ENCODE results near the gene WDR82. TPM values are rescaled to one million over a fixed set of nuclear protein-coding genes. Genes with fewer than 3 reads are reported as not detected.

Gene WDR82
- total and polyA plus RNA-seq, 2 of the 8 experiments (the other 6 are each of a cell fraction or from before 2014, with no cell fraction given), result 33.5 to 82.7 TPM

DNA sequence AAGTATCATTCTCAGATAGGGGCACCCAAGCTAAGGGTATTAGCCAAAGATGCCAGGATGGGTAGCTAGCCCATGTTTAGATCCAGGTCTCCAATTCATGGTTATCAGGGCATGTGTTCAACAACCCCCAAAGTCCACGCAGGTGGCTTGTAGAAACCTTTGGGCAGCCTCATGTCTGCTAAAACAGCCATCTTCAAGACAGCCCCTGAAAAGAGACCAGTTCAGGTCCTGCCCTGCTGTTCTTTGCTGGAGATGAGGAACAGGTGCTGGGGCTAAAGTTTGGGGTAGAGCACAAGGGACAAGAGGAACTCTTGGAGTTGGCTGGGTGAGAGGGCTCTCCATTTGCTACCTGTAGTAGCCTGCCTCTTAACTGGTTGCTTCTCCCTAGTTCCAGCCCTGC, 28.3 kb downstream of the WDR82 start:
- H3K23ac ChIP-seq (ENCODE audit: insufficient read length), result no peak overlapping the region
- H2BK12ac ChIP-seq (ENCODE audit: low read depth, low read length), result no peak overlapping the region
- H4K8ac ChIP-seq (ENCODE audit: extremely low read depth, insufficient read depth, low read length), result no peak overlapping the region
- H3K27ac ChIP-seq (ENCODE audit: low read depth, low read length), result no peak overlapping the region
- ChIA-PET POLR2A (ENCODE audit: partially characterized antibody) (interaction anchor here (1.0 to 3.8 kb wide), 6 partner anchors 10 to 33 kb away, joined by 3 to 25 read pairs (median 7); partner anchors contain the start of genes TWF2 and WDR82), CTCF (ENCODE audit: partially characterized antibody) (interaction anchor here (1.0 to 17.7 kb wide), 7 partner anchors 10 to 139 kb away, joined by 3 to 126 read pairs (median 14); no protein-coding TSS in a partner anchor)
- peaks cover 5 to 22% of the 10 kb centered on the region in 2 experiments for H4K20me1 ChIP-seq (replicated peaks in 1 of 2; ENCODE audit: control insufficient read depth in 1 of 2, insufficient read depth in 2 of 2, low read length in 2 of 2)
- H3K9ac ChIP-seq (replicated peaks in 1 of 4; ENCODE audit: extremely low read depth in 1 of 4, low read depth in 3 of 4, low read length in 3 of 4), result no peak overlapping the region
- no peaks in the 10 kb centered on the region for H3K79me1 ChIP-seq (ENCODE audit: low read depth, low read length)
- H3K4me2 ChIP-seq (ENCODE audit: insufficient read depth in 1 of 2, low read depth in 2 of 2, low read length in 2 of 2), result no peak overlapping the region
- no peak overlapping the region for H3K4me3 ChIP-seq (ENCODE audit: extremely low read depth in 1 of 4, insufficient read depth in 2 of 4, low read depth in 3 of 4, low read length in 4 of 4)
- H3K9me3 ChIP-seq (ENCODE audit: insufficient read depth in 2 of 2, low read depth in 1 of 2, low read length in 1 of 2), result no peaks in the 10 kb centered on the region
- peaks cover 10% of the 10 kb centered on the region for H3K23me2 ChIP-seq (ENCODE audit: low read depth, low read length)
- no peak overlapping the region for H3K18ac ChIP-seq (ENCODE audit: extremely low read depth, low read length)
- H2AFZ ChIP-seq (ENCODE audit: low read length), result no peak overlapping the region
- H3K36me3 ChIP-seq (ENCODE audit: control insufficient read depth in 2 of 4, insufficient read depth in 4 of 4, low read length in 3 of 4), result peaks cover 2 to 39% (median 10%) of the 10 kb centered on the region in 4 experiments; a peak in 5 of 8 replicates
- no peak overlapping the region for H2BK20ac ChIP-seq (ENCODE audit: low read length)
- TF ChIP-seq EGR1 (IDR thresholded peaks at IDR 0.05; ENCODE audit: borderline replicate concordance, low read depth, low read length) (no peak), POLR2AphosphoS5 (IDR thresholded peaks at IDR 0.05; ENCODE audit: low read depth, low read length) (no peak), CHD1 (IDR thresholded peaks at IDR 0.05; ENCODE audit: low read depth, low read length) (no peak), HDAC2 (IDR thresholded peaks at IDR 0.05; ENCODE audit: borderline replicate concordance in 1 of 2, low read depth in 2 of 2, low read length in 2 of 2) (no peak), FOSL1 (IDR thresholded peaks at IDR 0.05; ENCODE audit: insufficient read depth, low read depth, low read length) (no peak), RXRA (IDR thresholded peaks at IDR 0.05; ENCODE audit: insufficient read depth, low read depth, low read length) (no peak), POLR2A (IDR thresholded peaks at IDR 0.05; ENCODE audit: control extremely low read depth in 1 of 2, low read depth in 2 of 2, low read length in 2 of 2) (no peak), SRF (IDR thresholded peaks at IDR 0.05; ENCODE audit: low read depth, low read length) (no peak), NANOG (IDR thresholded peaks at IDR 0.05; ENCODE audit: insufficient read depth, low read depth, low read length, poor library complexity, severe bottlenecking) (no peak)
- TF ChIP-seq, protein P1, sequence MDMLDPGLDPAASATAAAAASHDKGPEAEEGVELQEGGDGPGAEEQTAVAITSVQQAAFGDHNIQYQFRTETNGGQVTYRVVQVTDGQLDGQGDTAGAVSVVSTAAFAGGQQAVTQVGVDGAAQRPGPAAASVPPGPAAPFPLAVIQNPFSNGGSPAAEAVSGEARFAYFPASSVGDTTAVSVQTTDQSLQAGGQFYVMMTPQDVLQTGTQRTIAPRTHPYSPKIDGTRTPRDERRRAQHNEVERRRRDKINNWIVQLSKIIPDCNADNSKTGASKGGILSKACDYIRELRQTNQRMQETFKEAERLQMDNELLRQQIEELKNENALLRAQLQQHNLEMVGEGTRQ (IDR thresholded peaks at IDR 0.05; ENCODE audit: low read length), result no peak
- H4K91ac ChIP-seq (replicated peaks; ENCODE audit: insufficient read length, low read length), result no peak overlapping the region
- DNase-seq (ENCODE audit: low read depth in 1 of 2, low spot score in 2 of 2) (no peak), FAIRE-seq (no peak)
- H3K14ac ChIP-seq (ENCODE audit: insufficient read length), result no peak overlapping the region
- no peak overlapping the region for H3K4ac ChIP-seq (replicated peaks; ENCODE audit: insufficient read length, low read depth, low read length)
- H2BK120ac ChIP-seq (replicated peaks; ENCODE audit: low read depth, low read length), result no peak overlapping the region
- no peak overlapping the region for H3K56ac ChIP-seq (replicated peaks; ENCODE audit: insufficient read length, low read depth, low read length)
- H3K79me2 ChIP-seq (ENCODE audit: control insufficient read depth in 1 of 2, insufficient read depth in 2 of 2, low read length in 2 of 2), result no peaks in the 10 kb centered on the region
- H2BK5ac ChIP-seq (ENCODE audit: low read depth, low read length), result no peak overlapping the region
- H3K27me3 ChIP-seq (replicated peaks in 1 of 4; ENCODE audit: control insufficient read depth in 3 of 4, extremely low read depth in 1 of 4, insufficient read depth in 3 of 4, low read length in 3 of 4), result peaks cover 4 to 20% (median 13%) of the 10 kb centered on the region in 4 experiments; a peak in 6 of 7 replicates
- no peak overlapping the region for H4K5ac ChIP-seq (ENCODE audit: insufficient read length, low read depth, low read length)
- no peak overlapping the region for H2AK5ac ChIP-seq (ENCODE audit: low read depth, low read length)
- no peak overlapping the region for H2BK15ac ChIP-seq (ENCODE audit: low read length)
- peaks cover 0 to 10% (median 7%) of the 10 kb centered on the region in 4 experiments; a peak in 6 of 7 replicates for H3K4me1 ChIP-seq (replicated peaks in 1 of 4; ENCODE audit: control insufficient read depth in 3 of 4, insufficient read depth in 4 of 4, low read length in 3 of 4)
- WGBS, 2 experiments (ENCODE audit: extremely low coverage in 1 of 2, insufficient coverage in 1 of 2, insufficient read length in 1 of 2, insufficient replicate concordance in 2 of 2, low coverage in 1 of 2, low lambda C conversion rate in 2 of 2, missing lambda C conversion rate in 1 of 2), result 83% methylated on average over 1 of the region's 1 CpG; no CpG with 5 or more reads in 1 of the 2 experiments
